ENCODE data around the gene CSNK1E.

- no peak for TF ChIP-seq POLR2A (IDR thresholded peaks at IDR 0.05)
- TF ChIP-seq, protein P1, sequence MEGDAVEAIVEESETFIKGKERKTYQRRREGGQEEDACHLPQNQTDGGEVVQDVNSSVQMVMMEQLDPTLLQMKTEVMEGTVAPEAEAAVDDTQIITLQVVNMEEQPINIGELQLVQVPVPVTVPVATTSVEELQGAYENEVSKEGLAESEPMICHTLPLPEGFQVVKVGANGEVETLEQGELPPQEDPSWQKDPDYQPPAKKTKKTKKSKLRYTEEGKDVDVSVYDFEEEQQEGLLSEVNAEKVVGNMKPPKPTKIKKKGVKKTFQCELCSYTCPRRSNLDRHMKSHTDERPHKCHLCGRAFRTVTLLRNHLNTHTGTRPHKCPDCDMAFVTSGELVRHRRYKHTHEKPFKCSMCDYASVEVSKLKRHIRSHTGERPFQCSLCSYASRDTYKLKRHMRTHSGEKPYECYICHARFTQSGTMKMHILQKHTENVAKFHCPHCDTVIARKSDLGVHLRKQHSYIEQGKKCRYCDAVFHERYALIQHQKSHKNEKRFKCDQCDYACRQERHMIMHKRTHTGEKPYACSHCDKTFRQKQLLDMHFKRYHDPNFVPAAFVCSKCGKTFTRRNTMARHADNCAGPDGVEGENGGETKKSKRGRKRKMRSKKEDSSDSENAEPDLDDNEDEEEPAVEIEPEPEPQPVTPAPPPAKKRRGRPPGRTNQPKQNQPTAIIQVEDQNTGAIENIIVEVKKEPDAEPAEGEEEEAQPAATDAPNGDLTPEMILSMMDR (IDR thresholded peaks at IDR 0.05 in 4 of 5, conservative IDR thresholded peaks at IDR 0.05 in 1 of 5) = peak; percentile 57 to 72 (median 64)
Measured at GRCh38 chr22:38262051-38262795, 55.0 kb downstream of the CSNK1E start.

Data from gastrocnemius medialis (tissue), 4 donors.